GM12878 (cell line): ENCODE data around the gene DLK1. TPM values are rescaled to one million over a fixed set of nuclear protein-coding genes. Genes with fewer than 3 reads are reported as not detected.

Experiments used
- BMI1 ChIP-seq: fragments of 450-650 bp; IDR thresholded peaks from 2 replicates; pipeline ENCODE4 v1.6.1; 2016; ENCODE audit warnings: mild to moderate bottlenecking, moderate library complexity, borderline replicate concordance
- CEBPZ ChIP-seq: fragments of 150-350 bp; IDR thresholded peaks from 2 replicates; pipeline ENCODE4 v1.6.1; 2016; ENCODE audit warnings: low read depth, low read length
- ETV6 ChIP-seq, 2 experiments: fragments of 450-650 bp in 1 of 2; IDR thresholded peaks in 1 of 2; conservative IDR thresholded peaks in 1 of 2; 2 replicates each; pipeline ENCODE4 v1.6.1; 2014; ENCODE audit warnings: antibody characterized with exemption in 1 of 2, borderline replicate concordance in 1 of 2, low read depth in 1 of 2, mild to moderate bottlenecking in 1 of 2, moderate library complexity in 1 of 2
- KAT2A ChIP-seq: conservative IDR thresholded peaks from 2 replicates; pipeline ENCODE4 v1.6.1; 2011; ENCODE audit warnings: low read depth, low read length; ENCODE audit not compliant: control insufficient read depth
- MYC ChIP-seq: IDR thresholded peaks from 2 replicates; pipeline ENCODE4 v1.6.1; 2011; ENCODE audit warnings: mild to moderate bottlenecking, low read length, moderate library complexity, inconsistent platforms; ENCODE audit not compliant: insufficient read depth, insufficient replicate concordance, insufficient read length, severe bottlenecking
- PML ChIP-seq: IDR thresholded peaks from 2 replicates; pipeline ENCODE4 v1.6.1; 2012; ENCODE audit warnings: low read length, inconsistent platforms
- SPI1 ChIP-seq: IDR thresholded peaks from 2 replicates; pipeline ENCODE4 v1.6.1; 2011; ENCODE audit warnings: low read depth, mild to moderate bottlenecking, low read length, moderate library complexity, borderline replicate concordance; ENCODE audit not compliant: insufficient read depth
- ZNF687 ChIP-seq: fragments of 450-650 bp; IDR thresholded peaks from 2 replicates; pipeline ENCODE4 v1.6.1; 2017; ENCODE audit warnings: mild to moderate bottlenecking, moderate library complexity
- polyA plus RNA-seq, 11 experiments: library from polyadenylated mRNA; depleted of rRNA in 4 of 11; unstranded in 6 of 11; stranded (reverse) in 5 of 11; fragments of >200 nt; fragmentation: Nextera tagmentation in 4 of 11; fragmentation: Illumina TruSeq in 1 of 11; extraction: Ambion mirVana in 4 of 11; extraction: Trizol in 1 of 11; gene quantifications; 1 replicate in 1 of 11; 2 replicates in 10 of 11; pipeline versions ENCODE4 v1.2.1 to v1.2.3, GENCODE V29; 2011 to 2016; ENCODE audit warnings: inconsistent platforms in 2 of 11, missing spikeins in 2 of 11, low read depth in 1 of 11
- total RNA-seq, 4 experiments: library from RNA; depleted of rRNA in 3 of 4; stranded (reverse); fragments of >200 nt in 3 of 4; fragmentation: Illumina TruSeq in 1 of 4; extraction: Trizol in 1 of 4; gene quantifications; 2 replicates each; pipeline versions ENCODE4 v1.2.1 to v1.2.3, GENCODE V29; 2013 to 2021

Gene DLK1
- total and polyA plus RNA-seq, 10 of the 15 experiments (the other 5 are each of a cell fraction or from before 2014, with no cell fraction given) = 0.87 TPM; not detected in 9

DNA sequence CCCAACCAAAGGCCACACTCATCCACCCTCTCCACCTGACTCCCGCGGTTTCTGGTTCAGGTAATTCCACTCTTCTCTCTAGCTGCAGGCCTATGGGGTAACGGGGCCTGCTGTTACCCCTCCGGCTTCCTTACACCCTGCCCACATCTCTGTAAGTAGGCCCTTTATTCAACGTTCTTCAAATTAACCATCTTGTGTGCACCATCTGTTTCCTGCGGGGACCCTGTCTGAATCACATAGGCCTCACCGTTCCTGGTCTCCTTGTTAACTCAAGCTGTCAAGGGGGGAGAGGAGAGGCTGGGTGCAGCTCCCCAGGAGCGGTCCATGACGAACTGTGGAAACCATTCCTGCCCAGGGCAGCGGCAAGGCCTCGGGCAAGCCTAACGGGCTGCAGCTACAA is 9.3 kb upstream of the DLK1 start (continued):
- TF ChIP-seq CEBPZ = no peak
- TF ChIP-seq PML = no peak
- no peak for TF ChIP-seq ZNF687
- TF ChIP-seq MYC = no peak
- TF ChIP-seq BMI1 = no peak
- no peak for TF ChIP-seq KAT2A
- no peak for TF ChIP-seq ETV6 (conservative IDR thresholded peaks at IDR 0.05 in 1 of 2, IDR thresholded peaks at IDR 0.05 in 1 of 2; ENCODE audit: borderline replicate concordance in 1 of 2, low read depth in 1 of 2)
- no peak for TF ChIP-seq SPI1
- TF ChIP-seq, all 136 proteins: peak for 0
